ENCODE data around the gene CALB2. TPM values are rescaled to one million over a fixed set of nuclear protein-coding genes. Genes with fewer than 3 reads are reported as not detected.

Gene CALB2
- total RNA-seq, 1 donor from 2014 or later, result 0.96 TPM

- Mint-ChIP-seq H3K36me3 (ENCODE audit: insufficient read depth) (peaks cover 5% of the 10 kb centered on the region), H3K9me3 (ENCODE audit: low read depth) (peaks cover 7% of the 10 kb centered on the region), H3K4me3 (ENCODE audit: low read depth) (no peak overlapping the region), H3K27ac (no peak overlapping the region), H3K27me3 (no peaks in the 10 kb centered on the region), H3K4me1 (ENCODE audit: low read depth) (no peaks in the 10 kb centered on the region)
- no peak for TF ChIP-seq CTCF (IDR thresholded peaks at IDR 0.05; ENCODE audit: unreplicated experiment)
- DNase-seq (ENCODE audit: low spot score, unreplicated experiment), result no peak
These were observed 44.2 kb downstream of the CALB2 start for GRCh38 chr16:71402674-71403073.

DNA sequence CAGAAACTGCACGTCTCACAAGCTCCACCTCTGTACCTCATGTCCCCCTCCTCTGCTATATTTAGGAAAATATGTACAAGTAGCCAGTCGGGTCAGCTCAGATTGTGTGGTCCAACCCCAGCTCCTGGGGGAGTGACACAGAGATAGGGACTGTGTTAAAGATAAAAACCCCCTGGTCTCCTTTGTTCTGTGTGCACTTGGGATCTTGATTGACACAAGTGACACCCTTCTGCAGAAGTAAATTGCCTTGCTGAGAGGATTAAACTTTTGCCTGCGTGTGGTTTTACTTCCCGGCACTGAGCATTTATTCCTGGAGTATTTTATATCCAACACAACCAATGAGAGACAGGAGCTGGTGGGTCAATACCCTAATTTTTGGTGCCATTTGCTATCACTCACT is 45.8 kb downstream of the CALB2 start:
- no peak overlapping the region for H3K27ac Mint-ChIP-seq
- H3K36me3 Mint-ChIP-seq (ENCODE audit: insufficient read depth), result peaks cover 5% of the 10 kb centered on the region
- peaks cover 7% of the 10 kb centered on the region for H3K9me3 Mint-ChIP-seq (ENCODE audit: low read depth)
- no peak for TF ChIP-seq CTCF (IDR thresholded peaks at IDR 0.05; ENCODE audit: unreplicated experiment)
- peaks cover 7% of the 10 kb centered on the region for H3K4me1 Mint-ChIP-seq (ENCODE audit: low read depth)
- DNase-seq (ENCODE audit: low spot score, unreplicated experiment), result no peak
- peaks cover 6% of the 10 kb centered on the region for H3K27me3 Mint-ChIP-seq
- H3K4me3 Mint-ChIP-seq (ENCODE audit: low read depth), result no peak overlapping the region

GRCh38 chr16:71406316-71406715 is 47.8 kb downstream of the CALB2 start:
- TF ChIP-seq CTCF (IDR thresholded peaks at IDR 0.05; ENCODE audit: unreplicated experiment), result no peak
- Mint-ChIP-seq H3K36me3 (ENCODE audit: insufficient read depth) (peaks cover 5% of the 10 kb centered on the region), H3K9me3 (ENCODE audit: low read depth) (peaks cover 7% of the 10 kb centered on the region), H3K4me3 (ENCODE audit: low read depth) (no peak overlapping the region), H3K27me3 (peaks cover 14% of the 10 kb centered on the region), H3K4me1 (ENCODE audit: low read depth) (peaks cover 9% of the 10 kb centered on the region), H3K27ac (no peak overlapping the region)
- DNase-seq (ENCODE audit: low spot score, unreplicated experiment), result no peak

DNA sequence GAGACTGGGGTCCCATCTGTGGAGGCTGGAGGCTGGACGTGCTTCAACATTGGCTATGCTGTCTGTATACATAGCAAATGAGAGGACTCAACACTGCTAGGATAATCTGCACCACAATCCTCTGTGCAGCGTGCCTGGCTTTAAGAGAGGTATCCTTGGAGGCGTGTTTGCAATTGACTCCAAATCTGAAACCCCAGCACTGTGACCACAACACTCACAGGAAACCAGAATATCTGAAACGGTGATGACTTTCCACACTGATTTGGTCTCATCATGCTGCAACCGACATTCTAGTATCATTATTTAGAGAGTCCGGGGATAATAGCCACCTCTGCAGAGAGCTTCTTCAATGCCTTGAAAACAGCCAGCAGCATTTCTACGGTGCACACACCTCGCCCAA is 48.2 kb downstream of the CALB2 start:
- Mint-ChIP-seq H3K27me3 (peaks cover 15% of the 10 kb centered on the region), H3K27ac (no peak overlapping the region), H3K4me1 (ENCODE audit: low read depth) (peaks cover 9% of the 10 kb centered on the region), H3K9me3 (ENCODE audit: low read depth) (peaks cover 7% of the 10 kb centered on the region), H3K36me3 (ENCODE audit: insufficient read depth) (peaks cover 5% of the 10 kb centered on the region), H3K4me3 (ENCODE audit: low read depth) (no peak overlapping the region)
- DNase-seq (ENCODE audit: low spot score, unreplicated experiment), result no peak
- no peak for TF ChIP-seq CTCF (IDR thresholded peaks at IDR 0.05; ENCODE audit: unreplicated experiment)

DNA sequence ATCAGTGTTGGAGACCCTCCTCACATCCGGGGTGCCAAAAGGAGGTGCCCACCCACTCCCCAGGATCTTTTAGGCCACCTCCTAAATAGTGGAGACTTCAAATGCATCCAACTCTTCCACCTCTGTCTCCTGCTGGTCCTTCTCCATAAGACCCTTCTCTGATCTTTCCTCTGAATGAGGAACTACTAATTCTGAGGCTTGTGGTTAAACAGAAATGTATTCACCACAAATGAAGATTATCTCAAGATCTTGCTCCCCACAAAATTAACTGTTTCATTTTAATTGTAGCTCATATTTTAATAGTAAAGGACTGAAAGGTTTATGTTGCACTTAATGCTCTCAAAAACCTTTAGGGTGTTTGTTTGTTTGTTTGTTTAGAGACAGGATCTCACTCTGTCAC is 49.2 kb downstream of the CALB2 start:
- Mint-ChIP-seq H3K9me3 (ENCODE audit: low read depth) (peaks cover 7% of the 10 kb centered on the region), H3K36me3 (ENCODE audit: insufficient read depth) (peaks cover 5% of the 10 kb centered on the region), H3K27me3 (peaks cover 15% of the 10 kb centered on the region), H3K4me3 (ENCODE audit: low read depth) (no peak overlapping the region), H3K4me1 (ENCODE audit: low read depth) (peaks cover 9% of the 10 kb centered on the region), H3K27ac (no peak overlapping the region)
- no peak for TF ChIP-seq CTCF (IDR thresholded peaks at IDR 0.05; ENCODE audit: unreplicated experiment)
- no peak for DNase-seq (ENCODE audit: low spot score, unreplicated experiment)

All from progenitor cell of endocrine pancreas (in vitro differentiated cells).